ENCODE results near the gene SH2D7.

- no peak for TF ChIP-seq E2F4 (CRISPR knock-in tag; IDR thresholded peaks at IDR 0.05; ENCODE audit: borderline replicate concordance, low read depth)
- TF ChIP-seq, protein P1, sequence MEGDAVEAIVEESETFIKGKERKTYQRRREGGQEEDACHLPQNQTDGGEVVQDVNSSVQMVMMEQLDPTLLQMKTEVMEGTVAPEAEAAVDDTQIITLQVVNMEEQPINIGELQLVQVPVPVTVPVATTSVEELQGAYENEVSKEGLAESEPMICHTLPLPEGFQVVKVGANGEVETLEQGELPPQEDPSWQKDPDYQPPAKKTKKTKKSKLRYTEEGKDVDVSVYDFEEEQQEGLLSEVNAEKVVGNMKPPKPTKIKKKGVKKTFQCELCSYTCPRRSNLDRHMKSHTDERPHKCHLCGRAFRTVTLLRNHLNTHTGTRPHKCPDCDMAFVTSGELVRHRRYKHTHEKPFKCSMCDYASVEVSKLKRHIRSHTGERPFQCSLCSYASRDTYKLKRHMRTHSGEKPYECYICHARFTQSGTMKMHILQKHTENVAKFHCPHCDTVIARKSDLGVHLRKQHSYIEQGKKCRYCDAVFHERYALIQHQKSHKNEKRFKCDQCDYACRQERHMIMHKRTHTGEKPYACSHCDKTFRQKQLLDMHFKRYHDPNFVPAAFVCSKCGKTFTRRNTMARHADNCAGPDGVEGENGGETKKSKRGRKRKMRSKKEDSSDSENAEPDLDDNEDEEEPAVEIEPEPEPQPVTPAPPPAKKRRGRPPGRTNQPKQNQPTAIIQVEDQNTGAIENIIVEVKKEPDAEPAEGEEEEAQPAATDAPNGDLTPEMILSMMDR (IDR thresholded peaks at IDR 0.05) = no peak
- TF ChIP-seq GRHL2 (CRISPR knock-in tag; IDR thresholded peaks at IDR 0.05; ENCODE audit: insufficient replicate concordance, severe bottlenecking) = no peak
- TF ChIP-seq JUN (CRISPR knock-in tag; IDR thresholded peaks at IDR 0.05) = no peak
- TF ChIP-seq, protein P2, sequence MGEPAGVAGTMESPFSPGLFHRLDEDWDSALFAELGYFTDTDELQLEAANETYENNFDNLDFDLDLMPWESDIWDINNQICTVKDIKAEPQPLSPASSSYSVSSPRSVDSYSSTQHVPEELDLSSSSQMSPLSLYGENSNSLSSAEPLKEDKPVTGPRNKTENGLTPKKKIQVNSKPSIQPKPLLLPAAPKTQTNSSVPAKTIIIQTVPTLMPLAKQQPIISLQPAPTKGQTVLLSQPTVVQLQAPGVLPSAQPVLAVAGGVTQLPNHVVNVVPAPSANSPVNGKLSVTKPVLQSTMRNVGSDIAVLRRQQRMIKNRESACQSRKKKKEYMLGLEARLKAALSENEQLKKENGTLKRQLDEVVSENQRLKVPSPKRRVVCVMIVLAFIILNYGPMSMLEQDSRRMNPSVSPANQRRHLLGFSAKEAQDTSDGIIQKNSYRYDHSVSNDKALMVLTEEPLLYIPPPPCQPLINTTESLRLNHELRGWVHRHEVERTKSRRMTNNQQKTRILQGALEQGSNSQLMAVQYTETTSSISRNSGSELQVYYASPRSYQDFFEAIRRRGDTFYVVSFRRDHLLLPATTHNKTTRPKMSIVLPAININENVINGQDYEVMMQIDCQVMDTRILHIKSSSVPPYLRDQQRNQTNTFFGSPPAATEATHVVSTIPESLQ (CRISPR knock-in tag; IDR thresholded peaks at IDR 0.05) = no peak
- TF ChIP-seq SOX15 (CRISPR knock-in tag; IDR thresholded peaks at IDR 0.05) = no peak
- no peak for TF ChIP-seq ZNF425 (CRISPR knock-in tag; conservative IDR thresholded peaks at IDR 0.05)
- no peak for TF ChIP-seq NFYB (CRISPR knock-in tag; conservative IDR thresholded peaks at IDR 0.05; ENCODE audit: low read depth)
- no peak for TF ChIP-seq FOXK1 (CRISPR knock-in tag; IDR thresholded peaks at IDR 0.05)
- TF ChIP-seq, protein P3, sequence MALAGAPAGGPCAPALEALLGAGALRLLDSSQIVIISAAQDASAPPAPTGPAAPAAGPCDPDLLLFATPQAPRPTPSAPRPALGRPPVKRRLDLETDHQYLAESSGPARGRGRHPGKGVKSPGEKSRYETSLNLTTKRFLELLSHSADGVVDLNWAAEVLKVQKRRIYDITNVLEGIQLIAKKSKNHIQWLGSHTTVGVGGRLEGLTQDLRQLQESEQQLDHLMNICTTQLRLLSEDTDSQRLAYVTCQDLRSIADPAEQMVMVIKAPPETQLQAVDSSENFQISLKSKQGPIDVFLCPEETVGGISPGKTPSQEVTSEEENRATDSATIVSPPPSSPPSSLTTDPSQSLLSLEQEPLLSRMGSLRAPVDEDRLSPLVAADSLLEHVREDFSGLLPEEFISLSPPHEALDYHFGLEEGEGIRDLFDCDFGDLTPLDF (CRISPR knock-in tag; IDR thresholded peaks at IDR 0.05) = no peak
- no peak for TF ChIP-seq TEAD4 (CRISPR knock-in tag; IDR thresholded peaks at IDR 0.05)
- no peak for TF ChIP-seq MLX (CRISPR knock-in tag; IDR thresholded peaks at IDR 0.05)
Observed at GRCh38 chr15:78044407-78045155, 47.8 kb upstream of the SH2D7 start.
